HUES6 (cell line): ENCODE results near the gene WIPI1.

Experiments used
- H3K27ac ChIP-seq: 2 replicates; pipeline ENCODE4 v1.7.0; 2013; ENCODE audit warnings: low read depth, mild to moderate bottlenecking, low read length, inconsistent platforms
- H3K27me3 ChIP-seq: 2 replicates; pipeline ENCODE4 v1.6.1; 2013; ENCODE audit warnings: low read length; ENCODE audit not compliant: control insufficient read depth, insufficient read depth
- H3K36me3 ChIP-seq: 2 replicates; pipeline ENCODE4 v1.6.1; 2013; ENCODE audit warnings: low read length; ENCODE audit not compliant: control insufficient read depth, insufficient read depth
- H3K4me1 ChIP-seq: 2 replicates; pipeline ENCODE4 v1.6.1; 2013; ENCODE audit warnings: low read length; ENCODE audit not compliant: control insufficient read depth, insufficient read depth
- H3K4me3 ChIP-seq: 2 replicates; pipeline ENCODE4 v1.5.1; 2013; ENCODE audit warnings: low read depth, low read length
- H3K9ac ChIP-seq: one replicate; pipeline ENCODE4 v1.6.1; 2013; ENCODE audit warnings: mild to moderate bottlenecking, low read length
- H3K9me3 ChIP-seq: 2 replicates; pipeline ENCODE4 v1.6.1; 2013; ENCODE audit warnings: low read depth, low read length; ENCODE audit not compliant: control insufficient read depth, insufficient read depth

The WIPI1 gene

DNA sequence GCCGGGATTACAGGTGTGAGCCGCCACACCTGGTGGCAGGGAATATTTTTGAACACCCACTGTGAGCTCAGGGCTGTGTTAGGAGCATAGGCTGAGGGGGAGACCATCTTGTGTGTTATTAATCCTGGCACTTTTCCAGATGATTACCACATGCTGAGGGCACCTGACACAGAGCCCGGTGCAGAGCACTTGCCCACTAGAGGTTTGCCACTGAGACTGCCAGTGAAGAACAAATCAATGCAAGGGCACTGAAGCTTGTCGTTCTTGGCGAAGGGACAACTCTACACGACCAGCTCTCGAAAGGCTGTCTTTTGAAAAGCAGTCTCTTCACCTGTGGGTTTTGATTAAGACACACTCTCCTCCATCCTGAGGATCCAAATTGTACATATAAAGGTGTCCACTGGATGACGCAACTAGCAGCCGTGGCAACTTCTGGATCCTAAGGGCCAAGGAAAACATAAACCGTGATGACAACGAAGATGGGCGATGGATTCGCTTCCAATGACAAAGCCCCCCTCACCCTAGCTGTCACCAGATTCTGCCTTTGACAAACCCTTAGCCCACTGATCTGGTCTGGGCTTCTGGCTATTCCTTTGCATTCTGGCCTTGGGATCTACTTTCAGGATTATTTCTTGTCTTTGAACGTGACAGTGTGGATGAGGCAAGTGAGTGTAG is 28.7 kb downstream of the WIPI1 start:
- no peak overlapping the region for H3K9ac ChIP-seq
- H3K27ac ChIP-seq: no peak overlapping the region
- no peak overlapping the region for H3K4me3 ChIP-seq
- H3K36me3 ChIP-seq: peaks cover 56% of the 10 kb centered on the region
- H3K9me3 ChIP-seq: no peaks in the 10 kb centered on the region
- H3K4me1 ChIP-seq: no peaks in the 10 kb centered on the region; the same call in 1 of the 2 replicates
- H3K27me3 ChIP-seq: no peaks in the 10 kb centered on the region

DNA sequence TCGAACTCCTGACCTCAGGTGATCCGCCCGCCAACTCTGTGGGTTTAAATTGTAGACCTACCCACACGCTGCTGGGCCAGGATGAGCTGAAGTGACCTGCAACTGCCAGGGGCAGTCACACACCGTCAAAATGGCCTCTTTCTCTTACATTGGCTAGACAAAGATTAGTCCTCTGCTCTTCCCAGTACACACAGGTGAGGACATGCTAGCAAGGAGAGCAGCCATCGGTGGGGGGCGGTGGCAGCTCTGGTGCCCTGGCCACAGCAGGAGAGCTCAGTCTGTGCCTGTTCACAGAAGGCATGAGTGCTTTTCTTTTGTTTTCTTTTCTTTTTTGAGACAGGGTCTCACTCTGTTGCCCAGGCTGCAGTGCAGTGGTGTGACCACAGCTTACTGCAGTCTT is 29.7 kb downstream of the WIPI1 start:
- Histone ChIP-seq H3K9ac (no peak overlapping the region), H3K9me3 (no peaks in the 10 kb centered on the region), H3K27me3 (no peaks in the 10 kb centered on the region), H3K27ac (no peak overlapping the region), H3K4me1 (no peaks in the 10 kb centered on the region; the same call in 1 of the 2 replicates), H3K36me3 (peaks cover 47% of the 10 kb centered on the region), H3K4me3 (no peak overlapping the region)

DNA sequence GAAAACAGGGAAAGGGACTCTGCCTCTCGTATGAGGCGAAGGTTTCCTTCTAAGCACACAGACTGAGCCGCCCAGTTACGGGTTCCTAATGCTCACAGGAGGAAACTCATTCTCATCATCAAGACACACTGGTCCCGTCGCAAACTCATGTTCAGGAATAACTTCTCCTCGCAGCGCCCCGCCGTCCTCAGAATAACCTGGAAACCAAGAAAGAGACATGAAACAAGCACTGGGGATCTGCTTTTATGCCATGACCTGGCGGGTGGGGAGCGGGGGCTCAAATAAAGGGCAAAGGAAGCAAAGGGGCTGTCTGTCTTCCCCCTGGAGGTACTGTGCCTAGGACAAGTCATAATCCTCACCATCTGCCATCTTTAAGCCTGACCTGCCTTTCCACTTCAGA is 31.3 kb downstream of the WIPI1 start:
- H3K9me3 ChIP-seq: no peaks in the 10 kb centered on the region

DNA sequence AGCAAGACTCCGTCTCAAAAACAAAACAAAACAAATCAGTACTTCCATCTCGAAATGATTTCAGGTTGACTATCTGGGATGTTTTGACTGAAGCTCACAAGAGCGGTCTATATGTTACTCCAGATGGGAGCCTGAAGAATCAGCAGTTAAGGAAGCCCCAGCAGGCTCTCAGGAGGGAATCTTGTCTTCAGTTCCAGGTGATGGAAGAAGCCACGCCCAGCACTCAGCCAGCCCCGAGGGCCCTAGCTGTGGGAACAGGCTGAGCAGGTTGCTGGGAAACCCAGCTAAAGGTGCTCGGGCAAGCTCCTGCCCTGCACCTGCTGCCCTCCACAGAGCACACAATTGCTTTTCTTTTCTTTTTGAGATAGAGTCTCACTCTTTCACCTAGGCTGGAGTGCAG is 32.4 kb downstream of the WIPI1 start:
- H3K36me3 ChIP-seq: peaks cover 34% of the 10 kb centered on the region
- H3K27me3 ChIP-seq: no peaks in the 10 kb centered on the region
- H3K4me3 ChIP-seq: no peak overlapping the region
- no peak overlapping the region for H3K27ac ChIP-seq
- H3K9ac ChIP-seq: no peak overlapping the region
- no peaks in the 10 kb centered on the region; the same call in 1 of the 2 replicates for H3K4me1 ChIP-seq
- no peaks in the 10 kb centered on the region for H3K9me3 ChIP-seq

More for the DNA sequence above, 31.3 kb downstream of the WIPI1 start:
- Histone ChIP-seq H3K9ac (no peak overlapping the region), H3K4me3 (no peak overlapping the region), H3K36me3 (peaks cover 36% of the 10 kb centered on the region), H3K27me3 (no peaks in the 10 kb centered on the region), H3K27ac (no peak overlapping the region), H3K4me1 (no peaks in the 10 kb centered on the region; the same call in 1 of the 2 replicates)

DNA sequence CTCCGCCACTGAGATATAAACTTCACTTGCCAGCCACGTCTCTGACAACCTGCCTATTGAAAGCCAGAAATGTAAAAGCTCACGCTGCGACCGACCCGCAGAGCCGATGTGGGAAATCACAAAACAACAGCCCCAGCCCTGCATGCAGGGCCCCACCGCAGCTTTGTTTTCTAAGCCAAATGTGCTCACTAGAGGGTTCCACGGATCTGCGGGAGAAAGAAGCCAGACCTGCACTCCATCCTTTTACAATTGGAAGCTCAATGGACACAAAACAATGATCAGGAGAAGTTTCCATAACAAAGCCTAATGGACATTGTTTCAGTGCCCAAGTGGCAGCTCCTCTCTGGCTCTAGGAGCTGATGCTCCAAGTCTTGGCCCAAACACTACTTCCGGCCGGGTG is 33.1 kb downstream of the WIPI1 start:
- H3K4me1 ChIP-seq: no peaks in the 10 kb centered on the region; the same call in 1 of the 2 replicates
- no peaks in the 10 kb centered on the region for H3K9me3 ChIP-seq
- H3K27ac ChIP-seq: no peak overlapping the region
- H3K27me3 ChIP-seq: no peaks in the 10 kb centered on the region
- H3K4me3 ChIP-seq: no peak overlapping the region
- no peak overlapping the region for H3K9ac ChIP-seq
- H3K36me3 ChIP-seq: peaks cover 33% of the 10 kb centered on the region

DNA sequence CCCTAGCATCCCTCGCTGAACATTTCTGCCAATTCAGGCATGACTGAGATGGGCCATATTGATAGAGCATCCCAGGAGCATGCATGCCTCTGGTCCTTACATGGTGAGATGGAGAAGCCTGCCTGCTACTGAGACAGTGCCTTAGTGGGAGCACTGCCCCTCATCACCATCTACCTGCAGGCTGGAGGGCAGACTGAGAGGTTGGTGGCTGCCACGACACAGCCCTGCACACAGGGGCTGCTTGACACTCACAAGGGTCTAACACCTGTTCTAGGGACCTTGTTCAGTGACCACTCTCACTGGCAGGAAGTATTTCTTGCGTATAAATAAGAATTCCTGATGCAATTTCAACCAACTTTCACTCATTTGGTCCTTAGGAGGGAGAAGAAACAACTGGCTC is 34.0 kb downstream of the WIPI1 start:
- no peak overlapping the region for H3K4me3 ChIP-seq
- H3K4me1 ChIP-seq: no peaks in the 10 kb centered on the region; the same call in 1 of the 2 replicates
- H3K36me3 ChIP-seq: peaks cover 24% of the 10 kb centered on the region; the same call in 1 of the 2 replicates
- no peaks in the 10 kb centered on the region for H3K9me3 ChIP-seq
- no peaks in the 10 kb centered on the region for H3K27me3 ChIP-seq
- no peak overlapping the region for H3K27ac ChIP-seq
- no peak overlapping the region for H3K9ac ChIP-seq

DNA sequence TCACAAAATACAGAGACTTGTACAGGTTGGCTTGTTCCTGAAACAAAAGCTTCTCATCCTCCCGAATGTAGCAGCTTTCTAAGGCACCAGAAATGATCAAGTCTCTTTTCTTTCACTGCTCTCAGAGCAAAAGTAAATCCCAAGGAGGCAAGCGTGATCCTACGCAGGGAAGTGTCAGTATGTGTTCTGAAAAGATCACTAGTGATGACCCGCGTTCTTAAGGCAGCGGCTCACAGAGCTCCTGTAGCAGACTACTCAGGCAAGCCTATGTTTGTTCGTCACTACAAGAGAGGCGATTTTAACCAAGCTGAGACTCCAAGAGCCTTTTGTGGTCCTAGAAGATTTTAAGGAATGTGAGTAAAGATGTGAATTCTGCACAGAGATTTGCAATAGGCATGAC is 34.5 kb downstream of the WIPI1 start:
- H3K27ac ChIP-seq: no peak overlapping the region
- no peaks in the 10 kb centered on the region; the same call in 1 of the 2 replicates for H3K9me3 ChIP-seq
- peaks cover 20% of the 10 kb centered on the region; the same call in 1 of the 2 replicates for H3K36me3 ChIP-seq
- no peak overlapping the region for H3K9ac ChIP-seq
- H3K27me3 ChIP-seq: no peaks in the 10 kb centered on the region
- H3K4me3 ChIP-seq: no peak overlapping the region
- H3K4me1 ChIP-seq: no peaks in the 10 kb centered on the region; the same call in 1 of the 2 replicates

DNA sequence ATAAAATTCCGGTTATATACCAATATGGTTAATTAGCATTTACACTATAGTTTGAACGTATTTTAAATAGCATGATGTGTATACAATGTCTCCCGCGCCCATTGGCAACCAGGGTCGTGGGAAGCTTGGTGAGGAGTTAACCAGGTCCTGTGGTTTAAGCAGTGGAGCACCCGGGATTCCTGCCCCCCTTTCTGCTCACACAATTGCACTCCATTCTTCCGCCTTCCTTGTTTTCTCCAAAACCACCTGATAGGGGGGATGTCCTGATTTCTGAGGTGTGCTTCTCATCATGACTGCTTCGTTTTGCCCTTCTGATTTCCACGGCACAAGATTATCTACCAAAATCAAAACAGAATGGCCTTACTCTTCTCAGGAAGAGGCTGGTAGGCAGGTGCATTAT is 35.8 kb downstream of the WIPI1 start:
- H3K27ac ChIP-seq: no peak overlapping the region

DNA sequence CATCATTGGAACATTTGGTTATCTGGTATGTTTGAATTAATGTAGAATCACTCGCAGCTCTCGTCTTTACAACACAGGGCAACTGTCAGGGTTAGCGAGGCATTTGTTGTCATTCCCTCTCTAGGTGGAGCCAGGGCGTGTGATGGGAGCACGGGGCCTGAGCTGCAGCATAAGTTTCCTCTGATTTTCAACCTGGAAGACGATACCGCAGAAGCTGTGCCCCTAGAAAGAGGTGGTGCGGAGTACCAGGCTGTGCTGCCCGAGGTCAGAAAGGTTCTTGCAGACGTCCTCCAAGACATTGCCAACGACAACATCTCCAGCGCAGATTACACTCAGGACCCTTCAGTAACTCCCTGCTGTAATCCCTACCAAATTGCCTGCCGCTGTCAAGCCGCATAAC is 37.2 kb downstream of the WIPI1 start:
- no peak overlapping the region for H3K9ac ChIP-seq
- H3K27me3 ChIP-seq: no peaks in the 10 kb centered on the region
- H3K36me3 ChIP-seq: peaks cover 12% of the 10 kb centered on the region; the same call in 1 of the 2 replicates
- H3K27ac ChIP-seq: no peak overlapping the region
- peaks cover 5% of the 10 kb centered on the region; the same call in 1 of the 2 replicates for H3K9me3 ChIP-seq
- no peak overlapping the region for H3K4me3 ChIP-seq
- H3K4me1 ChIP-seq: no peaks in the 10 kb centered on the region; the same call in 1 of the 2 replicates

More for the DNA sequence above, 35.8 kb downstream of the WIPI1 start:
- Histone ChIP-seq H3K9ac (no peak overlapping the region), H3K27me3 (no peaks in the 10 kb centered on the region), H3K9me3 (no peaks in the 10 kb centered on the region; the same call in 1 of the 2 replicates), H3K36me3 (peaks cover 16% of the 10 kb centered on the region; the same call in 1 of the 2 replicates), H3K4me1 (no peaks in the 10 kb centered on the region; the same call in 1 of the 2 replicates), H3K4me3 (no peak overlapping the region)

DNA sequence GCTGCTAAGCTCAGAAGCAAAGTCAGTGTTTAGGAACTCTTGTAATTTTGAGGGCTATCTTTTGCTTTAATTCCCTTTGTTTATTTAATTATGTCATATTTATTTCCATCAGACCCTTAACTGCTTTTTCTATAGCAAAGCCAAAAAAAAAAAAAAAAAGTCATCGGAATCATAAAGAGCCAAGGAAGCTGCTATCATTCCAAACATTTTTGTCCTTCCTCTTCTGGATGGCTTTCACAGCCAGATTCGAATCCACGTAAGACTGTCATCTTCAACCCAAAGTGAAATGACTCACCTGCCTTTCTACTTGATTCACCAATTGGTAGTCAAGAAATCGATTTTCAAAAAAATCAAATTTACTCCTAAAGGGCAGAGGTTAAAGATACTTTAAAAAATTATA is 38.4 kb downstream of the WIPI1 start:
- Histone ChIP-seq H3K27ac (no peak overlapping the region), H3K4me1 (no peaks in the 10 kb centered on the region; the same call in 1 of the 2 replicates), H3K4me3 (no peak overlapping the region), H3K36me3 (peaks cover 12% of the 10 kb centered on the region; the same call in 1 of the 2 replicates), H3K9ac (no peak overlapping the region), H3K27me3 (no peaks in the 10 kb centered on the region), H3K9me3 (peaks cover 5% of the 10 kb centered on the region; the same call in 1 of the 2 replicates)

DNA sequence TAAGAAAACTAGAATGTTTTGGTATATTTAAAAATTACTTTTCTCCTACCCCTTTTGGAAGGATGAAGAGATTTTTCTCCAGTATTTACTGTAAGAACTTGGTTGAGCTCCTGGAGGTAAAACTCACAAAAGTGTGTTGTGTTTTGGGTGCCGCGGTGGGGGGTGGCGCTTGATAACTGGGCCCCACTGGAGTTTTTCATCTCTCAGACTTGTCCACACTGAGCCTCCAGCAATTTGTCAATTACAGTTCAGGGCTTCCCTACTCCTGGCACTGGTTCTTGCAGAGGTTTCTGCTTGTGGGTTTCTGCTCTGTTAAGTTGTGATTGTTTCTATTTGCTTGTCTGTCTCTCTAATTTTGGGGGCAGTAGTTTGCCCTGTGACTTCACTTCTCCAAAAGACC is 40.0 kb downstream of the WIPI1 start:
- Histone ChIP-seq H3K9ac (no peak overlapping the region), H3K9me3 (peaks cover 5% of the 10 kb centered on the region; the same call in 1 of the 2 replicates), H3K4me1 (no peaks in the 10 kb centered on the region; the same call in 1 of the 2 replicates), H3K27ac (no peak overlapping the region), H3K36me3 (peaks cover 12% of the 10 kb centered on the region; the same call in 1 of the 2 replicates), H3K27me3 (no peaks in the 10 kb centered on the region), H3K4me3 (no peak overlapping the region)
